Natural killer cell (primary cell): ENCODE results near the gene MPZL2. TPM values are rescaled to one million over a fixed set of nuclear protein-coding genes. Genes with fewer than 3 reads are reported as not detected.

Source experiments
- ATAC-seq, 3 donors: fragments of 150-1000 bp in 2 of 3; fragments of 200-7000 bp in 1 of 3; cut with Tn5 transposase; 1 replicate in 1 of 3; 2 replicates in 2 of 3; pipeline ENCODE4 v1.10.0; 2021; ENCODE audit warnings: mild to moderate bottlenecking in 2 of 3, moderate library complexity in 2 of 3
- DNase-seq, 2 donors: peaks; one replicate each; pipeline versions ENCODE4 v3.0.0 to v3.0.0-alpha.2; 2013 to 2021; ENCODE audit warnings: mixed read lengths in 1 of 2
- H3K27ac ChIP-seq: one replicate; pipeline ENCODE4 v1.5.1; 2013; ENCODE audit warnings: mild to moderate bottlenecking, low read length
- H3K27me3 ChIP-seq: one replicate; pipeline ENCODE4 v1.6.1; 2013; ENCODE audit warnings: low read length; ENCODE audit not compliant: control insufficient read depth, insufficient read depth
- H3K36me3 ChIP-seq: one replicate; pipeline ENCODE4 v1.6.1; 2013; ENCODE audit warnings: low read length; ENCODE audit not compliant: control insufficient read depth, insufficient read depth
- H3K4me1 ChIP-seq: one replicate; pipeline ENCODE4 v1.6.1; 2013; ENCODE audit warnings: low read length; ENCODE audit not compliant: control insufficient read depth, insufficient read depth
- H3K4me3 ChIP-seq: one replicate; pipeline ENCODE4 v1.5.1; 2013; ENCODE audit warnings: low read length
- H3K9me3 ChIP-seq: one replicate; pipeline ENCODE4 v1.6.1; 2013; ENCODE audit warnings: low read length; ENCODE audit not compliant: control insufficient read depth, insufficient read depth
- H3K27ac Mint-ChIP-seq, 2 donors: one replicate each; pipeline ENCODE4 v1.8.0; 2022; ENCODE audit warnings: mild to moderate bottlenecking in 2 of 2, mixed read lengths in 2 of 2, moderate library complexity in 1 of 2
- H3K27me3 Mint-ChIP-seq, 2 donors: one replicate each; pipeline ENCODE4 v1.8.0; 2022; ENCODE audit warnings: low read depth in 2 of 2, mixed read lengths in 2 of 2
- H3K36me3 Mint-ChIP-seq: one replicate; pipeline ENCODE4 v1.8.0; 2022; ENCODE audit warnings: mixed read lengths
- H3K4me1 Mint-ChIP-seq, 2 donors: one replicate each; pipeline ENCODE4 v1.8.0; 2022; ENCODE audit warnings: mixed read lengths in 2 of 2
- H3K4me3 Mint-ChIP-seq: one replicate; pipeline ENCODE4 v1.8.0; 2022; ENCODE audit warnings: mild to moderate bottlenecking, moderate library complexity, mixed read lengths
- H3K9me3 Mint-ChIP-seq, 2 donors: one replicate each; pipeline ENCODE4 v1.8.0; 2022; ENCODE audit warnings: mixed read lengths in 2 of 2
- CTCF ChIP-seq: fragments of 200-600 bp; IDR thresholded peaks from one replicate; pipeline ENCODE4 v1.8.0; 2022; ENCODE audit warnings: antibody characterized with exemption
- WGBS: methylation state at CpG from one replicate; pipeline ENCODE4 v1.1.7; 2013; ENCODE audit warnings: missing lambda C conversion rate; ENCODE audit not compliant: insufficient coverage; 5-methylcytosine and 5-hydroxymethylcytosine counted together
- intact Hi-C: fragments of 100-400 bp; cut with micrococcal nuclease; formaldehyde crosslinking; loops from one replicate; pipeline ENCODE4 v1.14.2; 2022
- total RNA-seq, 4 donors: library from RNA; stranded (reverse); fragments of 120-200 nt in 1 of 4; gene quantifications; one replicate each; pipeline versions ENCODE4 v1.2.3 to v1.2.4, GENCODE V29; 2013 to 2022

Gene MPZL2
- total RNA-seq, 3 donors from 2014 or later (not counting 1 experiment from before 2014, with no cell fraction given) = 0.49 to 0.58 TPM; not detected in 1

DNA sequence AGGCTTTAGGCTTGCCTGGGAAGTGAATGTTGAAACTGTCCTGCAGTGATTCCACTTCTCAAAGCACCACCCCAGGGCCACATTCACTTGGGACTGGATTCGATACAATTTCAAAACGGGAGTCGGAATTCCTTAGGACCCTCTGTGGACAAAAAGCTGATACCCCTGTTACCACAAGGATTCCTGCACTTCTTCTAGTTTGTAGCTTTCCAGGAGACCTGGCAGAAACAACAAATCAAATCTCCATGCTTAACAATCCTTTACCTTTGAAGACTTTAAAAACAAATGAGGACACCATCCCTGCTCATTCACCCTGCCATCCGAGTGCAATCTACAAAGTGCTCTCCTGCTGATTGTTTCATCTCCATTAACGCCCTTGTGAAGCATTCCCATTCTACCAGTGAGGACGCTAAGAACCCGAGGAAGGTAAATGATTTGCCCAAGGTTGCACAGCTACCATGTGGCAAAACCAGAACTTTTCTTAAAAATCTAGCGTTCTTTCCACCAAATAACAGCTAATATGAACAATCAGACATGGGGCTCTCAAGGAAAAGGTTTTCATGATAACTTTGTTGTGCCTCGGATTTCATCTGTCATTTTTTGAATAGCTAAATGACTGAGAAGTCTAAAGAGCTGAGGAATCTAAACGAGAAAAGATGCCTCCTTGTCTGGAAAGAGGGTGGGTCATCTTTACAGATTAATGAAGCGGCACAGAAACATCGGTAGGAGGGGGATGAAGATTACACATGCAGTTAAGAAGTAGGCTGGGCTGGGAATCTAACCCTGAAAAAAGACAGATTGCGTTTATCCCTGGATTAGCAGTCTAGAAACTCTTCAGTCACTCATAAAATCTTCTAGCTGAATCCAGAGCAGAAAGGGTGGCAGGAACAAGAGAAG, 720 bp upstream of the MPZL2 start:
- DNase-seq (no peak), ATAC-seq (no peak)
- no peak for TF ChIP-seq CTCF
- H3K9me3 ChIP-seq = no peaks in the 10 kb centered on the region
- no peaks in the 10 kb centered on the region for H3K36me3 ChIP-seq
- peaks cover 26 to 52% of the 10 kb centered on the region in 2 donors for H3K27me3 Mint-ChIP-seq
- H3K36me3 Mint-ChIP-seq = no peaks in the 10 kb centered on the region
- peaks cover 5% of the 10 kb centered on the region for H3K27me3 ChIP-seq
- H3K9me3 Mint-ChIP-seq = no peaks in the 10 kb centered on the region
- H3K4me3 ChIP-seq = no peak overlapping the region
- intact Hi-C loops = no loop called here
- no peak overlapping the region for H3K27ac ChIP-seq
- peak overlapping the region; percentile 58 for H3K4me3 Mint-ChIP-seq
- H3K4me1 ChIP-seq = peaks cover 9% of the 10 kb centered on the region
- no peak overlapping the region for H3K27ac Mint-ChIP-seq
- H3K4me1 Mint-ChIP-seq = peaks cover 6 to 10% of the 10 kb centered on the region in 2 donors
- 92% methylated on average over 13 of the region's 13 CpGs for WGBS

GRCh38 chr11:118263112-118263511, 985 bp downstream of the MPZL2 start:
- no peak overlapping the region for H3K27ac ChIP-seq
- H3K36me3 Mint-ChIP-seq = no peaks in the 10 kb centered on the region
- H3K27me3 ChIP-seq = peaks cover 5% of the 10 kb centered on the region
- no peaks in the 10 kb centered on the region for H3K36me3 ChIP-seq
- DNase-seq (no peak), ATAC-seq (no peak)
- no peak overlapping the region for H3K4me3 ChIP-seq
- H3K27me3 Mint-ChIP-seq = peaks cover 24 to 47% of the 10 kb centered on the region in 2 donors
- H3K9me3 Mint-ChIP-seq = peaks cover 0 to 2% of the 10 kb centered on the region in 2 donors
- H3K27ac Mint-ChIP-seq = no peak overlapping the region
- no peak overlapping the region for H3K4me3 Mint-ChIP-seq
- TF ChIP-seq CTCF = no peak
- WGBS = 41% methylated on average over 3 of the region's 4 CpGs
- peaks cover 9% of the 10 kb centered on the region for H3K4me1 ChIP-seq
- intact Hi-C loops = no loop called here
- H3K4me1 Mint-ChIP-seq = peaks cover 6 to 10% of the 10 kb centered on the region in 2 donors
- H3K9me3 ChIP-seq = no peaks in the 10 kb centered on the region

- DNase-seq (peak in 1 of 2 donors; percentile 50), ATAC-seq (no peak)
- no peak overlapping the region for H3K4me3 Mint-ChIP-seq
- 75% methylated on average over 1 of the region's 3 CpGs for WGBS
- H3K27ac Mint-ChIP-seq = no peak overlapping the region
- Histone ChIP-seq H3K4me3 (no peak overlapping the region), H3K4me1 (peaks cover 9% of the 10 kb centered on the region), H3K36me3 (no peaks in the 10 kb centered on the region), H3K27me3 (peaks cover 5% of the 10 kb centered on the region), H3K9me3 (no peaks in the 10 kb centered on the region), H3K27ac (no peak overlapping the region)
- intact Hi-C loops = no loop called here
- H3K9me3 Mint-ChIP-seq = peaks cover 0 to 2% of the 10 kb centered on the region in 2 donors
- no peaks in the 10 kb centered on the region for H3K36me3 Mint-ChIP-seq
- peaks cover 16 to 40% of the 10 kb centered on the region in 2 donors for H3K27me3 Mint-ChIP-seq
- TF ChIP-seq CTCF = no peak
- H3K4me1 Mint-ChIP-seq = peaks cover 6 to 10% of the 10 kb centered on the region in 2 donors
Observed at GRCh38 chr11:118260353-118260752, 3.7 kb downstream of the MPZL2 start.
